ENCODE results near the gene TMEM184C.
A peak's percentile ranks its signal among the peaks of the same experiment; 100 is the strongest.

The TMEM184C gene

GRCh38 chr4:147617173-147617840 lies at the start of gene TMEM184C:
TSS of gene TMEM184C (plus strand) at chr4:147617397. CDS start at chr4:147617957, 560 bp downstream.
- peak; percentile 92 to 95 for DNase-seq

DNA sequence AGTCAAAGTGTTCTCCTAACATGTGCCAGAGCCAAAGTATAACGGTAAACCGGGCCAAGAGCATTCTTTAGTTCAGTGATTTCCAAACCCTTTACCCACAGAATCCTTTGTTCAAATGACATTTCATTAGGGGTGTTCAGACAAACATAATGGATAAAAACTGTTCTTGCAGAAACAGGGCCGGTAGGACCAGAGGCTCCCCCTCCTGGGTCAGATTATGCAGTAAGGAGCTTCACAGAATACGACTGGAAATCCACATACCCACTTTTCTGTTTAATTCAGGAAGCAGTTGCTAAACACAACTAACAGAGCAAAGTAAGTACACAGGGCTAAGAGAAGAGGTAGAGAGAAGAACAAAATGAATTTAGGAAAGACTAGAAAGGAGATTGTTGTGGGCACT lies 46.6 kb upstream of the TMEM184C start:
- no peak for DNase-seq

DNA sequence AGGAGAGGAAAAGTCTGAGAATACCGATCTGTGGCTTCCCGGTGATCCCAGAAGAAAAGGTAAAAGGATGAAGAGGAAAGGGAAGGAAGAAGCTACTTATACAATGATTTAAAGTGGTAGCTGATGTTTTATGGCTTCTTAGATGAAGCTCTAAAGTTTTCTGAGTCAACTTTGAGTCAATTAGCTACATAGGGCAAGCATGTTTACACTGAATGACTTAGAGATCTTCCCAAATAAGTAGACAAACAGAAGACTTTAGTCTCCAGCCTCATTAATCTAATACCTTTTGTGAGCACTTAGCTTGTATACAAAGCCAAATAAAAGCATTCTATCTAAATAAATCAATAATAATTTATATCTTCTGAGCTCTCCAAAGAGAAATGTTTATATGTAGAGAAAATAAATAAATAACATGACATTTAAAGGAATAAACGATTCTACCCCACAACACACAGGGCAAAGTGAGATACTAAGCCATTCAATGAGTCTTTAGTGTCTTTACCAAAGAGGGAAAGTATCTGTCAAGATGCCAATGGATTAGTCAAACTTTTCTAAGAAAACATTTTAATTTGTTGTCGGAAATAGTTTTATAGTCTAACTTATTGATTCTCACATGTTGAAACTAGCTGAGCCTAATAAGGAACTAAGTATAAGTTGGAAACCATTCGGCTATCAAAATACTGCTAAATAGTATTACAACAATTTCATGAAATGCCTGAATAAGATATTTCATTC lies 46.0 kb upstream of the TMEM184C start:
- DNase-seq, result no peak

GRCh38 chr4:147576084-147576483 lies 41.1 kb upstream of the TMEM184C start:
- no peak for DNase-seq

DNA sequence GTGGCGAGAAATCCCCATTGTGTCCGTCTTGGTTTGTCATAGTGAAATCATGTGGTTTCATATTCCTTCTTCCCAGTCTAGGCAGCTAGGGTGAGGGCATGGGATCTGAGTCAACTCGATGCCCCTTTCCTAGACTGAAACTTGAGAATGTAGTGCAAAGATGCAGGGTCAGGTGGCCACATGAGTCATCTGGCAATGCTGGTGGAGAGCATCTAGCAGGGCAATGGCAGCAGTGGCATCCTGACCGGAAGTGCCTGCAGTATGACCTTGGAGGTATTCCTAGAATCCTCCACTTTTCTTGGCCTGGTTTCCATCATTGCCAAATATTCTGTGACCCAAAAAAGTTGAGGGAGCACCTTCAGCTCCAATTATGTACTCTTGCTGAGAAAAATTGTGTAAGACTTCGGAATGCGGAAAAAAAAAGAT lies 39.1 kb upstream of the TMEM184C start:
- no peak for DNase-seq

GRCh38 chr4:147578593-147578992 lies 38.6 kb upstream of the TMEM184C start:
- no peak for DNase-seq

DNA sequence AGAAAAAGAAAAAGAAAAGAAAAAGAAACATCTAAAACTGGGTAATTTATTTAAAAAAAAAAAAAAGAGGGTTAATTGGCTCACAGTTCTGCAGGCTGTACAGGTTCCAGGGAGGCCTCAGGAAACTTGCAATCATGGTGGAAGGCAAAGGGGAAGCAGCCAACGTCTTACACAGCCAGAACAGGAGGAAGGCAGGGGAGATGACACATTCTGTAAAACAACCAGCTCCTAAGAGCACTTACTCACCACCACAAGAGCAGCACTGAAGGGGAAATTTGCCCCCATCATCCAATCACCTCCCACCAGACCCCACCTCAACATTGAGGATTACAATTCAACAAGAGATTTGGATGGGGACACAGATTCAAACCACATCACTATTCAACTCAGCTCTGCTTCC lies 36.8 kb upstream of the TMEM184C start:
- DNase-seq, result no peak

- no peak for DNase-seq
Observed at GRCh38 chr4:147581606-147582350, 35.4 kb upstream of the TMEM184C start.

DNA sequence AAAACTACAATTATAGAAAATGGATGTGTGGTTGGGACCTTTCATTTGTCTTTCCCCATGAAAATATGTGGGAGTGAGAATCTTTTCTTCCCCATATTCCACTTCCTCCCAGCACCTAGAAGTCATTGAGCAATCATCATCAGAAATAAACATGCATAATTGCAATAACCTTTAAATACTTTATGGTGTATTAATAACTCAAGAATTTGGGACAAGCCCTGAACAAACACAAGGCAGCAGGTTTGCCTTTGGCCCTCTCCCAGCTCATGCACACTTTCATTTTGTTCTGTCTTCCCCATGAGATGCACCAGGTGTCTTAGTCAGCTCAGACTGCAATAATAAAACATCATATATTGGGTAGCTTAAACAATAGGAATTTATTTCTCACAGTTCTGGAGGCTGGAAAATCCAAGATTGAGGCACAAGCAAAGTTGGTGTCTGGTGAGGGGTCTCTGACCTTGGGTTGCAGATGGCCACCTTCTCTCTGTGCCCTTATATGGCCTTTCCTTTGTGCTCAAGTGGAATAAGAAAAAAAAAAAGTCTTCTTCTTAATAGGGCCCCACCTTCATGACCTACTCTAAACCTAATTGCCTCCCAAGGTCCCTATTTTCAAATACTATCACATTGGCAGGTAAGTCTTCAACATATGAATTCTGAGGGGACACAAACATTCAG lies 34.7 kb upstream of the TMEM184C start:
- DNase-seq, result no peak

GRCh38 chr4:147583876-147584275 lies 33.3 kb upstream of the TMEM184C start:
- DNase-seq, result no peak

DNA sequence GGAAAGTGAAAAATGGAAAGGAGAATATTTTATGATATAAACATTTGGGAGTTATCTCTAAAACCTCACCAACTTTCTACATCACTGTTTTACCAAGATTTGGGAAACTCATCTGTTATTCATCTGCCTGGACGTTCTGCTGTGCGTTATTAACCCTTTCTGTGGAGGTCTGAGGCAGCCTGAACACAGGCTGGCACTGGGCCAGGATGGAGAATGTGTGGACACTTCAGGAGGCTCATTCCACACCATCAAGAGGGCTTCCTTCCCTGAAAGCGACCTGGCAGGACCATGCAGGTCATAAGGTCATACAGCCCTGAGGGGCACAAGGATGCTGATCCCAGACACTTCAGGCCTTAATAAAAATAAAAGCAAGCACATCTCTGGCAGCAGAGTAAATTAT lies 31.2 kb upstream of the TMEM184C start:
- no peak for DNase-seq

GRCh38 chr4:147586637-147587036 lies 30.6 kb upstream of the TMEM184C start:
- DNase-seq, result no peak

GRCh38 chr4:147587041-147587440 lies 30.2 kb upstream of the TMEM184C start:
- no peak for DNase-seq

DNA sequence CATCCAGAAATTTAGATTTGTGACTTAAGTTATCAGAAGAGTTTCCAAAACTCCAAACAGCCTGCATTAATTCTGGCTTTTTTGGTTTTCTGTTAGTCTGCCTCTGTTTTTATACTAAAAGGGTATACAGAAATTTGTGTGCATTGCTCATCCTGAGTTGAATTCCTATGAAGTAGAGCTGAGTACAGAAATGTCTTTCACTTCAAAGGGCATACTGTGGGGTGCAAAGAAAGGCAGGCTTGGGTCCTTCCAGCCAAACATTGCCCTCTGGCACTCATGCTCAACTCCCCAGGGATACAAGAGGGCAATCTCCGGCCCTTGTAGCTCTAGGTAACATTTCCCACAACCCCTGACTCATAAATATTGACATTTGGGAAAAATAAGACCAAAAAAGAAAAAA lies 27.6 kb upstream of the TMEM184C start:
- no peak for DNase-seq

- peak; percentile 23 to 29 for DNase-seq
Observed at GRCh38 chr4:147590249-147590920, 26.8 kb upstream of the TMEM184C start.

DNA sequence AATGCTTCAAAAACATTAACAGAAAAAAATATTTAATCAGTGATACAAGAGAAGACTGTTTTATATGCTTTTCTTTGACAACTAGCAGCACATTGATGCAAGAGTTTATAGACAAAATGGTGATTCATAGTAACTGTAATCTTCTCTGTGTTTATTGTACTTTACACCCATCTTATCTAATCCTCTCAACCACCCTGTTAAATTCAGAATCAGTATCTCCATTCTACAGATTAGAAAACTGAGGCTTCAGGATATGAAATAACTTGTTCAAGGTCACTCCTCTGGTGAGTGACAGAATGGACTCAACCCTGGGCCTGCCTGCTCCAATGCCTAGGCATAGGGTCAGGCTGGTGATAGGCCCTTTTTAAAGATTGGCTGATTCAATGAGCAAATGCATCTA lies 26.1 kb upstream of the TMEM184C start:
- no peak for DNase-seq

GRCh38 chr4:147594107-147594506 lies 23.1 kb upstream of the TMEM184C start:
- DNase-seq, result no peak

- DNase-seq, result no peak
Observed at GRCh38 chr4:147594578-147594977, 22.6 kb upstream of the TMEM184C start.

- no peak for DNase-seq
Observed at GRCh38 chr4:147596377-147596776, 20.8 kb upstream of the TMEM184C start.

DNA sequence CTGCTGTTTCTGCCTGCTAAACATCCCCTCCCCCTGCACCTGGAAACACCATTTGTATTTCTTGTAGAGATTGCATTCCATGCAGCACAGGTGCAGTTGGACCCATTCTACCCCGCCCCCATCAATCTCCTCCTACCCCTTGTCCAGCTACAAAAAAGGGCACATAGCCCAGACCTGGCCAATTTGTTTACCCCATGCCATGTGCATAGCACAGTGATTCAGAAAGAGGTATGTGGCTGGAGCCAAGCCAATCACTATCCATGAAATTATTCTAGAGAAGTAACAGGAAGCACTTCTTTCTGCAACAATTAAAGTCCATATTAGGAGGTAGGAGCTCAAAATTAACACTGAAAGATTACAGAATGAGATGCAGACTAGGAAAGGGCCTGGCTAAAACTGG lies 20.2 kb upstream of the TMEM184C start:
- DNase-seq, result no peak

GRCh38 chr4:147597561-147597960 lies 19.6 kb upstream of the TMEM184C start:
- no peak for DNase-seq

DNA sequence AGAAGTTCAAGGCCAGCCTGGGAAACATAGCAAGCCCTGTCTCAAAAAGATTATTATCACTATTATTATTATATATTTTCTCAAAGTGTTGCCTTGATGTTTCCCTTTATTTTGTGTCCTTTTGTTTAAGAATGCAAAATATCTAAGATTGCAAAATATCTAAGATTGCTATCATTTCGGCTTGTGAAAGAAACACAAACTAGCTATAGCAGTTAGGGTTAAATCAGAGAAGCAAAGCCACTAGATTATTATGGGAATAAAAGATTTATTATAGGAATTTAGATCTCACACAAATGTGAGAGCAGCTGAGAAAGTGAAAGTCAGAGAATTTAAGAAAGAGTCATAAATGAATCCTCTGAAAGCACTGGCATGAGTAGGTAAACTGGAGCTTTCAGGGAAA lies 18.0 kb upstream of the TMEM184C start:
- DNase-seq, result no peak

DNA sequence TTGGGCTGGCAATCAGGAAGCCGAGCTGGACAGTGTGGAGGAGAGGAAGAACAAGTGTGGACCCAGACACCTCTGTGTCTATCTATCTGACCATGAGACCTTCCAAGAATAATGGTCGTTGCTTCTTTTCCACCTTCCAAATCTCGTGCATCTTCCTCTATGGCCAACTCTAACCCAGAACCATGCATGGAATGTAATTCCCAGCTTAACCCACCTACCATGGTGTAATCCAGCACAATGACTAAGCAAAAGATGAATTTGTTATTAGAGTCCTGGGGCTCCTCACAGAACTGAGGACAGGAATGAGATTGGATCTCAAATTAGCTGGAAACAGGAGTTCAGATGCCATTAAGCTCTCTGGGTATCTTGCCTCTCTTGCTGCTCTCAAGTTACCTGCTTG lies 17.4 kb upstream of the TMEM184C start:
- no peak for DNase-seq
